HepG2 (cell line): Measurements from ENCODE around the gene CPVL. TPM values are rescaled to one million over a fixed set of nuclear protein-coding genes. Genes with fewer than 3 reads are reported as not detected.

Experiments used
- ATAC-seq: fragments of 200-7000 bp; cut with Tn5 transposase; 3 replicates; pipeline ENCODE4 v1.9.1; 2020; ENCODE audit warnings: mild to moderate bottlenecking, moderate library complexity
- BruUV-seq: library from RNA; stranded (reverse); fragments of 400-500 nt; replicated peaks from 2 replicates; lab custom pipeline; 2021; lab: Mats Ljungman, UMichigan
- CTCF ChIA-PET: fragments of 300-600 bp; formaldehyde crosslinking; extraction: SDS; loops from one replicate; lab custom pipeline; 2021; ENCODE audit warnings: low total read pairs, inconsistent platforms, low intra/inter-chr PET ratio; lab: Yijun Ruan, JAX
- POLR2A ChIA-PET: fragments of 350-600 bp; sonication (Branson Sonifier 250); formaldehyde crosslinking; loops from one replicate; lab custom pipeline; 2020; ENCODE audit warnings: antibody characterized with exemption, inconsistent platforms; lab: Yijun Ruan, JAX
- DNase-seq: peaks from one replicate; pipeline ENCODE4 v3.0.0-alpha.2; 2015; ENCODE audit warnings: low spot score
- FAIRE-seq: peaks from 3 replicates; lab custom pipeline; 2011; peaks lifted over from hg19 to GRCh38; lab: Jason Lieb, UNC
- H2AFZ ChIP-seq: one replicate; pipeline ENCODE4 v1.6.1; 2011; ENCODE audit warnings: low read length, inconsistent platforms
- H3K27ac ChIP-seq: fragments of 300-600 bp; 3 replicates; pipeline ENCODE4 v1.8.0; 2011; ENCODE audit warnings: mixed run types, mild to moderate bottlenecking, mixed read lengths, low read length, inconsistent platforms; ENCODE audit not compliant: insufficient read depth; ENCODE audit errors: extremely low read length
- H3K27me3 ChIP-seq, 2 experiments: fragments of 200-600 bp in 1 of 2; 2 replicates in 1 of 2; 3 replicates in 1 of 2; pipeline versions ENCODE4 v1.6.0 to v1.8.0; 2011; ENCODE audit warnings: low read length in 2 of 2, mild to moderate bottlenecking in 2 of 2, moderate library complexity in 2 of 2, inconsistent platforms in 1 of 2; ENCODE audit not compliant: insufficient read depth in 2 of 2, control insufficient read depth in 1 of 2
- H3K36me3 ChIP-seq, 2 experiments: fragments of 200-600 bp in 1 of 2; replicated peaks in 1 of 2; 2 replicates in 1 of 2; 3 replicates in 1 of 2; pipeline versions ENCODE4 v1.5.1 to v1.8.0; 2011; ENCODE audit warnings: low read length in 2 of 2, inconsistent platforms in 1 of 2; ENCODE audit not compliant: insufficient read depth in 2 of 2, control insufficient read depth in 1 of 2
- H3K4me1 ChIP-seq: 2 replicates; pipeline ENCODE4 v1.5.1; 2012; ENCODE audit warnings: low read length, inconsistent platforms; ENCODE audit not compliant: insufficient read depth
- H3K4me2 ChIP-seq: 2 replicates; pipeline ENCODE4 v1.6.0; 2011; ENCODE audit warnings: low read depth, low read length, inconsistent platforms
- H3K4me3 ChIP-seq, 3 experiments: fragments of 200-600 bp in 1 of 3; sonication (generic), shearing (Covaris generic) in 1 of 3; replicated peaks in 1 of 3; 2 replicates each; pipeline ENCODE4 v1.5.1; 2011 to 2016; ENCODE audit warnings: low read length in 3 of 3, inconsistent platforms in 2 of 3, low read depth in 2 of 3, mild to moderate bottlenecking in 2 of 3, control low read depth in 1 of 3, mixed read lengths in 1 of 3; ENCODE audit not compliant: insufficient read depth in 1 of 3
- H3K79me2 ChIP-seq: one replicate; pipeline ENCODE4 v1.6.1; 2011; ENCODE audit warnings: low read length, inconsistent platforms; ENCODE audit not compliant: insufficient read depth
- H3K9ac ChIP-seq: 2 replicates; pipeline ENCODE4 v1.6.0; 2011; ENCODE audit warnings: mild to moderate bottlenecking, low read depth, low read length, inconsistent platforms; ENCODE audit not compliant: insufficient read depth
- H3K9me3 ChIP-seq: 2 replicates; pipeline ENCODE4 v1.5.1; 2012; ENCODE audit warnings: mild to moderate bottlenecking, low read length
- H4K20me1 ChIP-seq: 2 replicates; pipeline ENCODE4 v1.6.0; 2011; ENCODE audit warnings: inconsistent platforms, mild to moderate bottlenecking, low read length, moderate library complexity; ENCODE audit not compliant: insufficient read depth
- ATRX ChIP-seq: sonication (generic); formaldehyde crosslinking; IDR thresholded peaks from 2 replicates; pipeline ENCODE4 v1.4.0; 2020; ENCODE audit warnings: missing genetic modification reagents, borderline replicate concordance
- DMAP1 ChIP-seq: IDR thresholded peaks from 2 replicates; pipeline ENCODE4 v1.6.1; 2016
- HNRNPH1 ChIP-seq: fragments of 200-400 bp; formaldehyde crosslinking; optimal IDR thresholded peaks from 2 replicates; pipeline ENCODE3; 2017; ENCODE audit warnings: mild to moderate bottlenecking, low read depth, low read length
- HNRNPL ChIP-seq: fragments of 200-400 bp; formaldehyde crosslinking; IDR thresholded peaks from 2 replicates; pipeline ENCODE4 v1.6.1; 2017; ENCODE audit warnings: mild to moderate bottlenecking, low read depth, low read length
- KMT2B ChIP-seq: IDR thresholded peaks from 2 replicates; pipeline ENCODE4 v1.6.1; 2016; ENCODE audit warnings: missing genetic modification reagents, missing compliant biosample characterization
- MAFG ChIP-seq: sonication (generic); formaldehyde crosslinking; IDR thresholded peaks from 2 replicates; pipeline ENCODE4 v1.5.1; 2020; ENCODE audit warnings: mild to moderate bottlenecking, missing genetic modification reagents
- PCBP1 ChIP-seq: fragments of 200-400 bp; formaldehyde crosslinking; IDR thresholded peaks from 2 replicates; pipeline ENCODE4 v1.6.1; 2017; ENCODE audit warnings: mild to moderate bottlenecking, low read depth, low read length, borderline replicate concordance
- TERF1 ChIP-seq: sonication (generic); formaldehyde crosslinking; IDR thresholded peaks from 2 replicates; pipeline ENCODE4 v1.8.0; 2022; ENCODE audit warnings: mild to moderate bottlenecking, missing genetic modification reagents, moderate library complexity
- U2AF1 ChIP-seq: fragments of 200-400 bp; formaldehyde crosslinking; optimal IDR thresholded peaks from 2 replicates; pipeline ENCODE3; 2017; ENCODE audit warnings: mild to moderate bottlenecking, low read depth, low read length
- ZBTB46 ChIP-seq: sonication (generic); formaldehyde crosslinking; IDR thresholded peaks from 2 replicates; pipeline ENCODE4 v1.4.0; 2020; ENCODE audit warnings: mild to moderate bottlenecking, missing genetic modification reagents, borderline replicate concordance
- ZBTB8A ChIP-seq: sonication (generic); formaldehyde crosslinking; IDR thresholded peaks from 2 replicates; pipeline ENCODE4 v1.4.0; 2020; ENCODE audit warnings: mild to moderate bottlenecking, low read depth, missing genetic modification reagents, borderline replicate concordance
- ZMYM4 ChIP-seq: sonication (generic); formaldehyde crosslinking; IDR thresholded peaks from 2 replicates; pipeline ENCODE4 v1.8.1; 2023; ENCODE audit warnings: mild to moderate bottlenecking, missing genetic modification reagents
- ZNF383 ChIP-seq: sonication (generic); formaldehyde crosslinking; IDR thresholded peaks from 2 replicates; pipeline ENCODE4 v1.4.0; 2020; ENCODE audit warnings: missing genetic modification reagents, mild to moderate bottlenecking, borderline replicate concordance
- WGBS: methylation state at CpG from one replicate; pipeline ENCODE4 v1.1.6; 2017; ENCODE audit warnings: low lambda C conversion rate; 5-methylcytosine and 5-hydroxymethylcytosine counted together
- in situ Hi-C: cut with HindIII; loops from 2 replicates; pipeline ENCODE4 v1.10.0; 2017; ENCODE audit warnings: low pct_unique_long_range_greater_than_20kb; ENCODE audit not compliant: extremely low pct_ligation_motif_present
- intact Hi-C: fragments of 100-400 bp; cut with micrococcal nuclease; formaldehyde crosslinking; loops from one replicate; pipeline ENCODE4 v1.10.0; 2022; ENCODE audit not compliant: unreplicated experiment
- polyA plus RNA-seq, 8 experiments: library from polyadenylated mRNA; depleted of rRNA in 3 of 8; stranded (reverse) in 7 of 8; unstranded in 1 of 8; fragments of >200 nt; fragmentation: Illumina TruSeq in 4 of 8; extraction: Trizol in 4 of 8; gene quantifications; 2 replicates each; pipeline versions ENCODE4 v1.2.1 to v1.2.3, GENCODE V29; 2011 to 2016; ENCODE audit warnings: low read depth in 4 of 8, missing spikeins in 1 of 8, mixed read lengths in 1 of 8; ENCODE audit not compliant: insufficient read depth in 1 of 8
- total RNA-seq, 5 experiments: library from RNA; depleted of rRNA; stranded (reverse); fragments of >200 nt; fragmentation: Illumina TruSeq; extraction: Trizol; gene quantifications; 2 replicates each; pipeline ENCODE4 v1.2.3, GENCODE V29; 2016; ENCODE audit warnings: low read depth in 1 of 5
- TF ChIP-seq, protein P1 (sequence below): sonication (generic); formaldehyde crosslinking; IDR thresholded peaks from 2 replicates; pipeline ENCODE4 v1.5.1; 2020; ENCODE audit warnings: mild to moderate bottlenecking, missing genetic modification reagents, moderate library complexity
- TF ChIP-seq, protein P2 (sequence below): sonication (generic); formaldehyde crosslinking; IDR thresholded peaks from 2 replicates; pipeline ENCODE4 v1.8.1; 2023; ENCODE audit warnings: mild to moderate bottlenecking, missing genetic modification reagents
- TF ChIP-seq, protein P3 (sequence below): IDR thresholded peaks from 2 replicates; pipeline ENCODE4 v1.6.1; 2016; ENCODE audit warnings: low read depth, control low read depth

Gene CPVL
- total and polyA plus RNA-seq, 2 of the 13 experiments (the other 11 are each of a cell fraction or from before 2014, with no cell fraction given), result 59.2 to 294 TPM

GRCh38 chr7:29019387-29019786 is 127.0 kb downstream of the CPVL start:
- Histone ChIP-seq H3K4me3 (no peak overlapping the region), H3K9ac (no peak overlapping the region), H3K4me2 (no peak overlapping the region), H3K27ac (no peak overlapping the region), H4K20me1 (no peaks in the 10 kb centered on the region), H3K36me3 (peaks cover 5% of the 10 kb centered on the region in 2 experiments; a peak in 2 of 5 replicates), H3K27me3 (no peaks in the 10 kb centered on the region), H3K9me3 (peaks cover 2% of the 10 kb centered on the region; the same call in 1 of the 2 replicates), H3K4me1 (no peaks in the 10 kb centered on the region), H3K79me2 (no peaks in the 10 kb centered on the region), H2AFZ (no peak overlapping the region)
- POLR2A ChIA-PET, result no interaction called here
- BruUV-seq, result no TSS peak
- WGBS, result 85% methylated on average over 6 of the region's 6 CpGs
- no peak for ATAC-seq
- intact Hi-C loops, result no loop called here
- DNase-seq, result no peak
- FAIRE-seq, result no peak
- in situ Hi-C loops, result no loop called here
- CTCF ChIA-PET, result no interaction called here
- TF ChIP-seq TERF1 (CRISPR knock-in tag) (no peak), HNRNPL (no peak), MAFG (CRISPR knock-in tag) (no peak), KMT2B (CRISPR knock-in tag) (no peak), U2AF1 (no peak), ZBTB8A (CRISPR knock-in tag) (no peak), DMAP1 (CRISPR knock-in tag) (no peak), PCBP1 (no peak), ZNF383 (CRISPR knock-in tag) (no peak), ZBTB46 (CRISPR knock-in tag) (no peak), ATRX (CRISPR knock-in tag) (no peak), ZMYM4 (CRISPR knock-in tag) (no peak), HNRNPH1 (no peak)
- TF ChIP-seq, protein P1, sequence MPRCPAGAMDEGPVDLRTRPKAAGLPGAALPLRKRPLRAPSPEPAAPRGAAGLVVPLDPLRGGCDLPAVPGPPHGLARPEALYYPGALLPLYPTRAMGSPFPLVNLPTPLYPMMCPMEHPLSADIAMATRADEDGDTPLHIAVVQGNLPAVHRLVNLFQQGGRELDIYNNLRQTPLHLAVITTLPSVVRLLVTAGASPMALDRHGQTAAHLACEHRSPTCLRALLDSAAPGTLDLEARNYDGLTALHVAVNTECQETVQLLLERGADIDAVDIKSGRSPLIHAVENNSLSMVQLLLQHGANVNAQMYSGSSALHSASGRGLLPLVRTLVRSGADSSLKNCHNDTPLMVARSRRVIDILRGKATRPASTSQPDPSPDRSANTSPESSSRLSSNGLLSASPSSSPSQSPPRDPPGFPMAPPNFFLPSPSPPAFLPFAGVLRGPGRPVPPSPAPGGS (CRISPR knock-in tag), result no peak
- TF ChIP-seq, protein P2, sequence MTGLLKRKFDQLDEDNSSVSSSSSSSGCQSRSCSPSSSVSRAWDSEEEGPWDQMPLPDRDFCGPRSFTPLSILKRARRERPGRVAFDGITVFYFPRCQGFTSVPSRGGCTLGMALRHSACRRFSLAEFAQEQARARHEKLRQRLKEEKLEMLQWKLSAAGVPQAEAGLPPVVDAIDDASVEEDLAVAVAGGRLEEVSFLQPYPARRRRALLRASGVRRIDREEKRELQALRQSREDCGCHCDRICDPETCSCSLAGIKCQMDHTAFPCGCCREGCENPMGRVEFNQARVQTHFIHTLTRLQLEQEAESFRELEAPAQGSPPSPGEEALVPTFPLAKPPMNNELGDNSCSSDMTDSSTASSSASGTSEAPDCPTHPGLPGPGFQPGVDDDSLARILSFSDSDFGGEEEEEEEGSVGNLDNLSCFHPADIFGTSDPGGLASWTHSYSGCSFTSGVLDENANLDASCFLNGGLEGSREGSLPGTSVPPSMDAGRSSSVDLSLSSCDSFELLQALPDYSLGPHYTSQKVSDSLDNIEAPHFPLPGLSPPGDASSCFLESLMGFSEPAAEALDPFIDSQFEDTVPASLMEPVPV (CRISPR knock-in tag), result no peak
- TF ChIP-seq, protein P3, sequence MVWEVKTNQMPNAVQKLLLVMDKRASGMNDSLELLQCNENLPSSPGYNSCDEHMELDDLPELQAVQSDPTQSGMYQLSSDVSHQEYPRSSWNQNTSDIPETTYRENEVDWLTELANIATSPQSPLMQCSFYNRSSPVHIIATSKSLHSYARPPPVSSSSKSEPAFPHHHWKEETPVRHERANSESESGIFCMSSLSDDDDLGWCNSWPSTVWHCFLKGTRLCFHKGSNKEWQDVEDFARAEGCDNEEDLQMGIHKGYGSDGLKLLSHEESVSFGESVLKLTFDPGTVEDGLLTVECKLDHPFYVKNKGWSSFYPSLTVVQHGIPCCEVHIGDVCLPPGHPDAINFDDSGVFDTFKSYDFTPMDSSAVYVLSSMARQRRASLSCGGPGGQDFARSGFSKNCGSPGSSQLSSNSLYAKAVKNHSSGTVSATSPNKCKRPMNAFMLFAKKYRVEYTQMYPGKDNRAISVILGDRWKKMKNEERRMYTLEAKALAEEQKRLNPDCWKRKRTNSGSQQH, result no peak
